HG02798 (cell line): ENCODE measurements around the gene CCDC179.

Experiments
- ATAC-seq: cut with Tn5 transposase; IDR thresholded peaks from one replicate; pipeline ENCODE4 v1.9.1; 2021; ENCODE audit warnings: mild to moderate bottlenecking; ENCODE audit not compliant: unreplicated experiment, poor library complexity

CCDC179 gene

DNA sequence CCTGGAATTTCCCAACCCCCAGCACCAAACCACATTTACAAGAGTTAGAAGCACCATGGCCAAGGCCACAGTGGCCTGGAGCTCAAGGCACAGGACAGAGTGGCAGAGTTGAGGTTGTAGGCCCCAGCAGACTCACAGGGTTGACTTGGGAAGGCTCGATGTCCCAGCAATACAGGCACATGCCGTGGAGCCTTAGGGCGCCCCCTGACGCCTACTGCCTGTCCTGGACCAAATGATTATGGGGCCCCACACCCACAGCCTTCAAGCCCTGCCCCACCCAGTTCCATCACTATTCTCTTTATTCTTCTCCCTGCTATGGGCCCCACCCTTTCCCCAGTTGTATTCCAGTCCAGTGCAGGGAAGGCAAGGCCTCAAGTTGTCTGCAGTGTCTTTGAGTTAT, at the start of gene CCDC179:
Gene CCDC179 (minus strand): TSS at position 234 of the 400 bp plus-strand sequence. CDS start 53 bp downstream, at position 181.
- no peak for ATAC-seq

DNA sequence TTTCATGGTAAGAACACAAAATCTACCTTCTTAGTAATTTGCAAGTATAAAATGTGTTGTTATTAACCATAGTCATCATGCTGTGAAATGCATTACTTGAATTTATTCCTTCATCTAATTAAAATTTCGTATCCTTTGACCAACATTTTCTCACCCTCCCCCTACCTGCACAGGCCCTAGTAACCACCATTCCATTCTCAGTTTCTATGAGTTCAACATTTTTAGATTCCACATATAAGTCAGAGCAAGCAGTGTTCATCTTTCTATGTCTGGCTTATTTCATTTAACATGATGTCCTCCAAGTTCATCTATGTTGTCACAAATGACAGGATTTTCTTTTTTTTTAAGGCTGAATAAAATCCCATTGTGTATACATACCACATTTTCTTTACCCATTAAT, 43.5 kb upstream of the CCDC179 start:
- ATAC-seq, result peak; percentile 51

DNA sequence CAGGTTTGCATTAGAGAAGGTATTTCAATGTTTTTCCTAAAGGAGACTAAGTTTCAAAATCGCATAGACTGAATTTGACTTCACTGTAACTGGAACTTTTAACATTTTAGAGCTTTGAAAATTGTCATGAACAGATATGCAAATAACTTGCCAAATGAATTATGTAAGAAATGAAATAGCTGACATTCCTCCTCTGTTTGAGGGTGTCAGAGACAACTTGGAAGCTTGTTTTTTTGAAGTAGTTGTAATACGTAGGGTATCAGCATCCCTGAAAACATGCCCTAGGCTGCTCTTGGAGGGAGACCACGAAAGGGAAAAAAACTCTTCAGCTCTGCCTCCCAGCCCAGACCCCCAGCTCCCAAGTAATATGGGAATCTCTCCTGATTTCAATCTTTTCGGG, 41.3 kb upstream of the CCDC179 start:
- no peak for ATAC-seq

DNA sequence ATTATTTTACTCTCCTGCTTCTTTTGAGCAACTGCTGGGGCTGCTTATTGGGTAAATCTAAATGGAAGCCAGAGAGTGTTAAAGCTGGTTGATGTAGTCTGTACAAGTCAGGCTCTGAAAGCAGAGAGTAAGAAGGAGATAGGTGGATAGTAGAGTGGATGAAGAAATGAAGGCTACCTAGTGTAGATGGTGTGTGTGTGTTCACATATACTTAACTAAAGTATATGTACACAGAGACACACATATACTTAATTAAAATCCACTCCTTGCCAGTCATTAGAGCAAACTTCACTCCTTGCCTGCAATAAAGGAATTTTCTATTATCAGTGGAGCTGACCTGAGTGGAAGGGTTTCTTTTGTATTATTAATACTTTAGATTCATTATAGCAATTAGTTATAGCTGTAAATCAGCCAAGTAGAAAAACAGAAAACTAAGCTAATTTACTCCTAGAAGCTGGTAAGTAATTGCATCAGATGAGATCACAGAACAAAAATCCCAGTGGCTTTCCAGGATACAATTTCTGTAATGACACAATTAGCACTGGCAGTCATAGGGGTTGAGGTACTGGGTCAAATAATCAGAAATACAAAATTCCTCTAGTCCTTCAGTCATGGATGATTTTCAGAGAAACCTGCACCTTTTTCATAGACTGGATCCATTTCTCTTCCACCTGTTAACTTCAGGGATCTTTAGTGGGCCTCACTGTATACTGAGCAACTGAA, 40.7 kb upstream of the CCDC179 start:
- no peak for ATAC-seq

DNA sequence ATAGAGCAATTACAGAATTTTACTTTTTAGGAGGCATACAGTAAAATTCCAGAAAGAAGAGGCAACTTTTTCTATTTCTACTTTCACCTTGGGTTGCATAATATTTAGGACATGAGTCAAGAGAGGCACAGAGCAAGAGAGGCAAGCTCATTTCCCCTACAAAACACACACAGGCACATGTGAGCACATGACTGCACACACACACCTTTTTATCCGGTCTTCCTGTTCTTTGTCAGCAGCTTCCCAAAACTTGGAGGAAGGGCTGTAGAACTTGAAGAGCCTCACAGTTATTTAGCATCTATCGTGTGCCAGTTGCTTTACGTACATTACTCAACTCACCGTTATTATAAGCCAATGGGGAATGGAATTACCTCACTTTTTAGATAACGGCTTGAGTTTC, 37.8 kb upstream of the CCDC179 start:
- ATAC-seq, result no peak

GRCh38 chr11:22890227-22890626, 30.0 kb upstream of the CCDC179 start:
- ATAC-seq, result no peak

- ATAC-seq, result no peak
Observed at GRCh38 chr11:22884217-22884616, 23.9 kb upstream of the CCDC179 start.

GRCh38 chr11:22879630-22880029, 19.4 kb upstream of the CCDC179 start:
- no peak for ATAC-seq

GRCh38 chr11:22878604-22879003, 18.3 kb upstream of the CCDC179 start:
- ATAC-seq, result no peak

DNA sequence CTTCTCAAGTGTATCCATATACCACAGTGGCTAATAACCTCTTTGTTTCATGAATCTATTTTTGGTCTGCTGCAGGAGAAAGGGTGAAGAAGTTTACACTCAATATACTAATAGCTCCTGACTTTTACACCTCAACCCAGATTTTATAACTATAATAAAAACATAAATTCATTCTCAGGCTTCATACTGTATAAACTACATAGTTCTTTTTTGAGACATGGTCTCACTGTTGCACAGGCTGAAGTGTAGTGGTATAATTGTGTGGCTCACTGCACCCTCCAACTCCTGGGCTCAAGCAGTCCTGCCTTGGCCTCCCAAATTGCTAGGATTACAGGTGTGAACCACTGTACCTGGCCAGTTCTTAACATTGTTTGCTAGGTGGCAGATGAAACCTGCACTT, 17.8 kb upstream of the CCDC179 start:
- ATAC-seq, result no peak

DNA sequence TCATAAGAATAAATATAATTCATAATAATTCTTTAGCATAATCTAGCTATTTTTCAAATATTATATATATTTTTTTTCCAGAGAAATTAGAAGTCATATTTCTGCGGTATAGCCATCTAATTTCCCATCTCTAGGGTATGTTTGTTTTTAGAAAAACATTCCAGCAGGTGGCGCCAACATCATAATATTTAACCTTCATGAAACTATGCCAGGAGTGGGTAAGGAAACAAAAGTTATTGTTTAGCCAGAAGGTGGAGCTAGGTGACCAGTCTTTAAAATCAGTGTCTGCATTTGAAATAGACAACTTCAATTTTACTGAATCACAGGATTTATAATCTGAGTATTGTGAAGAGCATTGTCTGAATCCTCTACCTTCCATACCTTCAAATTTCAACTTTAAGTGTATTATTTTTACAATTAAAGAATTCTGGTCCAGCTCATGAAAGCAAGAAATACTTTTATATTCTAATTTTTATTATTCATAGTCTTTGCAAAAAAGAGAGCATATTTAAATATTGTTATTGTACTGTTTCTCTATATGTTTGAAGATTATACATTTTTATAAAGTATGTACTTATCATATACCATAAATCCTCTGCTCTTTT, 15.7 kb upstream of the CCDC179 start:
- peak; percentile 98 for ATAC-seq

DNA sequence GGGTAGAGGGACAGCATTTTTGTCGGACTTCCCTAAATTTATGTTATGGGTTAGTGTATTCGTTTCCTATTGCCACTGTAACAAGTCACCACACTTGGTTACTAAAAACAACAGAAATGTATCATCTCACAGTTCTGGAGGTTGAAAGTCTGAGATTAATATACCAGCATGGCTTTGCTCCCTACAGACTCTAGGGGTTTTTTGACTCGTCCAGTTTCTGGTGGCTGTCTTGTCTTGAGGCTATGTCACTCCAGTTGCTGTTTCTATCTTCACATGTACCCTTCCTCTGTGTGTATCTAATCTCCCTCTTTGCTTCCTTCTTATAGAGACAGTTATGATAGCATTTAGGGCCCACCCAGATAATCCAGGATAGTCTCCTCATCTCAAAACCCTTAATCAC, 9.1 kb upstream of the CCDC179 start:
- peak; percentile 74 for ATAC-seq

GRCh38 chr11:22859756-22860155, 518 bp downstream of the CCDC179 start:
- ATAC-seq, result no peak

DNA sequence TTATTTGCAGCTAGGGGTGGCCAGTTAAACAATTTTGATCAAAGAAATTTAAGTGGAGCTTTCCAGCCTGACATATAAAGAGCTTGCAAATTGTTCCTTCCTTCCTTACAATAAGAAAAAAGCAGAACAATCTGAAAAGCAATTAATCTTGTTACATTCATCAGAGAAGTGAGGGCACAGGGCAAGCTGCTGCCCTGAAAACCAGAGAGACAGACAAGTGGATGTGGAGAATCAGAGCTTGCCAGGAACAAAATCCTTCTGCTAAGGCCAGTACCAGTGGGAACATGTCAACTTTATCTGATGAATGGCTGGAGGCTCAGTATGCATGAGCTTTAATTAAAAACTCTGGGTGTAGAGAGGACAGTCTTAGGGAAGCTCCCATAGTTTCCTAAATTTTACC, 8.8 kb downstream of the CCDC179 start:
- no peak for ATAC-seq

DNA sequence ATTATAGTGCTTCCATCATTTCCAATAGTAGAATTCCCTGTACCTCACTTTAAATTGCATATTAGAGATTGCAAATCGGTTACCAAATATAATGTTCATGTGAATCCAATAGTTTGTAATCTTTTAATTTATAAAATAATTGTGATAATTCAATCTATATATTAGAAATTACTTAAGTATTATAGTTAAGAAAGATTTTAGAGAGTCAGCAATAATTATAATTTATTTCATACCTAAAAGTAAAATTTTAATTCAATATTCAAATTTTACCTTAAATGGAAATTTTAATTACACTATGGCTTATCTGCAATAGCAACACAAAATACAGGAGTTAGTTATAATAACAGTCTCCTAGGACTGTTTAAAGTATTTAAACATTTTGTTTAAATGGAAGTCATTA, 13.5 kb downstream of the CCDC179 start:
- ATAC-seq, result no peak

DNA sequence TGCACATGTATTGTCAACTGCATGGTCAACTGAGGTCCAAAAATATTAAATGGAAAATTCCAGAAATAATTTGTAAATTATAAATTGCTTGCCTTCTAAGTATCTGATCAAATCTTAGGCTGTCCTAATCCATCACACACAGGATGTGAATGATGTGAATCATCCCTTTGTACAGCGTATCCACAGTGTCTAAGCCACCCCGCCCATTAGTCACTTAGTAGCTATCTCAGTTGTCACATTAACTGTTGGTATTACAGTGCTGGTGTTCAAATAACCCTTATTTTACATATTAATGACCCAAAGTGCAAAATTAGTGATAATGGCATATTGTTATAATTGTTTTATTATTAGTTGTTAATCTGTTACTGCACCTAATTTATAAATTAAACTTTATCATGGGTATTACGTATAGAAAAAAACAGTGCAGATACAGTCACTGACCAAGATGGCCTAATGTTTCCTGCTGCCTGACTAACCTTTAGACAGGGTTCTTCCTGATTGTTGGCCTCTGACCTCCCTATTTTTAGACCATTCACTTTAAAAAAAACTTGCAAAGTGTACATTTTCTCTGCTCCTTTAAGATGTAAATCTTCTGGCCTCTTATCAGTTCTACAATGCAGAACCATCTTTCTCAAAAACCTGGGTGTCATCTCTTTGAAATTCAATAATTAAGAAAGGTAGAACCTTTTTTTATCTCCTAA, 27.8 kb downstream of the CCDC179 start:
- ATAC-seq, result no peak

- no peak for ATAC-seq
Observed at GRCh38 chr11:22830082-22830414, 30.2 kb downstream of the CCDC179 start.

DNA sequence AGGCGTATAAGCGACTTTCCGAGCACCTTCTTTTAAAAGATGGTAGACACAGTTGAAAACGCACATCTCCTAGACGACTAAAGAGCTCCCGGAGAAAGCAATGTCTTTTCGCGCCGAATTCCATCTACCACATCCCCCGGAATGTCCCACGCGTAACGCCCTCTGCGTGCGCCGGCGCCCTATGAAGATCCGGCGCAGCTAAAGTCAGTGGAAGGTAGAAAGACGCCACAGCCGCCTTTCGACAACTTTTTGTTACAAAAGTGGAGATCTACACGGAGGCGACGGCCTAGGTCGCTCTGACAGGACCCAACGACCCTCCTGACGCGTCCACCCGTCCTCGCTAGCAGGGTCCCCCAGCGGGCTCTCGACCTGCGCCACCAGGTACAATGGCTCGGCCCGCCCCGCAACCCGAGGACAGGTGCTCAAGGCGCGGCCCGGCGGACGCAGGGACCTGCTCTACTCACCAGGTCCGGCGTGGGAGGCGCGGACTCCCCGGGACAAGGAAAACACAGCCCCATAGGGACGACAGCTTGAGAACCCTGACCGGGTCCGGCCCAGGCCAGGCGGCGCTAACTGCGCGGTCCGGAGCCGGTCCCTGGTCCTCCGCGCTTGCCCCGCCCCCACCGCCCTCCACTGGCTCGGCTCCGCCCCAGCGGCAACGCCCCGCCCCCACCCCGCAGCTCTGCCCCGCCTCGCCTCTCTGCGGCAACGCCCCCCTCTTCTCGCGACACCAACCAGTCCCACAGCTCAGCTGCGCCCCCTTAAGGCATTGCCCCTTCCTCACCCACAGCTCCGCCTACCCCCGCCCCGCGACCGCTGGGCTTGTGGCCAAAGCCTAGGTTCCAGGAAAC, 30.8 kb downstream of the CCDC179 start, which contains the start of gene SVIP:
Gene SVIP (minus strand): TSS at position 571 of the 851 bp plus-strand sequence. CDS start 53 bp downstream, at position 518.
- peak; percentile 91 for ATAC-seq

GRCh38 chr11:22828373-22828772, 31.9 kb downstream of the CCDC179 start:
- ATAC-seq, result no peak

GRCh38 chr11:22822203-22822602, 38.1 kb downstream of the CCDC179 start:
- ATAC-seq, result no peak

- ATAC-seq, result no peak
Observed at GRCh38 chr11:22809893-22810292, 50.4 kb downstream of the CCDC179 start.
